HL-60/S4 treated with retinoic acid at 250 ng/mL for 4 days and 3 days (cell line): ENCODE results near the gene ATP5F1D.
"Not testable (repeated sequence)": the region's sequence is repeated elsewhere in the genome, so short reads cannot be mapped to it uniquely, and the experiment has no call there.

ENCODE experiments used
- in situ Hi-C: fragments of 300-500 bp; cut with MboI; formaldehyde crosslinking; loops from 2 replicates; pipeline ENCODE4 v1.7.0; 2022; ENCODE audit warnings: low sequenced_read_pairs

The ATP5F1D gene

GRCh38 chr19:1245494-1246264, 4.1 kb downstream of the ATP5F1D start:
- in situ Hi-C loops = no loop called here

GRCh38 chr19:1246265-1247087, 4.9 kb downstream of the ATP5F1D start:
- in situ Hi-C loops = not testable (repeated sequence)

GRCh38 chr19:1247748-1248138, 6.2 kb downstream of the ATP5F1D start:
- in situ Hi-C loops = no loop called here

- in situ Hi-C loops = no loop called here
Measured at GRCh38 chr19:1248139-1248785, 6.7 kb downstream of the ATP5F1D start, which contains the start of gene MIDN. MIDN (plus strand) TSS chr19:1248583; CDS start chr19:1250297, 1,714 bp downstream.

- in situ Hi-C loops = no loop called here
Measured at GRCh38 chr19:1248786-1249297, 7.3 kb downstream of the ATP5F1D start.

GRCh38 chr19:1249298-1249989, 7.9 kb downstream of the ATP5F1D start:
- in situ Hi-C loops = no loop called here

- in situ Hi-C loops = no loop called here
Measured at GRCh38 chr19:1249990-1250436, 8.5 kb downstream of the ATP5F1D start.

GRCh38 chr19:1250437-1251260, 9.1 kb downstream of the ATP5F1D start:
- in situ Hi-C loops = no loop called here

GRCh38 chr19:1251330-1252220, 10.0 kb downstream of the ATP5F1D start:
- in situ Hi-C loops = no loop called here

- in situ Hi-C loops = no loop called here
Measured at GRCh38 chr19:1252221-1252820, 10.8 kb downstream of the ATP5F1D start.

GRCh38 chr19:1252821-1253513, 11.4 kb downstream of the ATP5F1D start:
- in situ Hi-C loops = no loop called here

GRCh38 chr19:1253514-1254080, 12.0 kb downstream of the ATP5F1D start:
- in situ Hi-C loops = no loop called here

GRCh38 chr19:1254081-1254527, 12.6 kb downstream of the ATP5F1D start:
- in situ Hi-C loops = no loop called here

GRCh38 chr19:1254530-1255185, 13.1 kb downstream of the ATP5F1D start:
- in situ Hi-C loops = no loop called here

GRCh38 chr19:1255186-1256161, 13.9 kb downstream of the ATP5F1D start:
- in situ Hi-C loops = no loop called here
